Activated T-helper 2 cell treated with anti-CD3 and anti-CD28 coated beads, Interferon-gamma antibody, Interleukin-2, Interleukin-4, amounts not matched to agents 10 μg/mL and 5 μg/mL and 100 μg/mL, durations not matched to agents 14 hours and 24 hours and 36 hours (primary cell): ENCODE measurements around the gene PNLIPRP3. TPM values are rescaled to one million over a fixed set of nuclear protein-coding genes. Genes with fewer than 3 reads are reported as not detected.

Experiments used
- DNase-seq: peaks from one replicate; pipeline ENCODE4 v3.0.0; 2021; ENCODE audit warnings: low spot score
- H3K27ac Mint-ChIP-seq: one replicate; pipeline ENCODE4 v1.8.0; 2021; ENCODE audit warnings: mixed read lengths
- H3K27me3 Mint-ChIP-seq: one replicate; pipeline ENCODE4 v1.8.0; 2021; ENCODE audit warnings: low read depth, mixed read lengths
- H3K36me3 Mint-ChIP-seq: one replicate; pipeline ENCODE4 v1.8.0; 2021; ENCODE audit warnings: low read depth, mixed read lengths
- H3K4me1 Mint-ChIP-seq: one replicate; pipeline ENCODE4 v1.8.0; 2021; ENCODE audit warnings: low read depth, mixed read lengths
- H3K4me3 Mint-ChIP-seq: one replicate; pipeline ENCODE4 v1.8.0; 2021; ENCODE audit warnings: low read depth, mild to moderate bottlenecking, moderate library complexity, mixed read lengths
- H3K9me3 Mint-ChIP-seq: one replicate; pipeline ENCODE4 v1.8.0; 2021; ENCODE audit warnings: mixed read lengths
- intact Hi-C: fragments of 100-400 bp; cut with micrococcal nuclease; formaldehyde crosslinking; loops from one replicate; pipeline ENCODE4 v1.15.1; 2023
- total RNA-seq: library from RNA; stranded (reverse); gene quantifications from 2 replicates; pipeline ENCODE4 v1.2.3, GENCODE V29; 2022

PNLIPRP3 gene
- total RNA-seq, 1 donor from 2014 or later, result not detected

DNA sequence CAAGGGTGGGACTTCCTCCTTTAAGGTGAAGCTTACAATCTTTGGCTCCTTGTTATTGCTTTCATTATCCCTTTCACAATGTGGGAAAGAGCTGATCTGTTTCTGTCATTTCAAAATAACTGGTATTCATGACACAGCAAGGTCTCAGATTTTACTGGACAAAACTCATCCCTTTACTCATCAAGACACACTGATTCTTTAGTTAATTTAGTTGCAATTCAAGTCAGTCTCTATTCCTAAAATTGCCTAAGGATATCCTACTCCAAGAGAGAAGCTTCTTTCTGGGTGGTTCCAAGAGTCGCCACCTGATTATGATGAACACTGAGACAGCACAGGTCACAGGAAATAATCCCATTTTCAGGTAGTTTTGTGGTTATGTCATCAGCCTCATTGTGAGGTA is 5.8 kb upstream of the PNLIPRP3 start:
- no peak for DNase-seq
- intact Hi-C loops, result no loop called here
- Mint-ChIP-seq H3K27ac (no peak overlapping the region), H3K9me3 (no peaks in the 10 kb centered on the region), H3K36me3 (no peaks in the 10 kb centered on the region), H3K27me3 (no peaks in the 10 kb centered on the region), H3K4me1 (no peaks in the 10 kb centered on the region), H3K4me3 (no peak overlapping the region)

DNA sequence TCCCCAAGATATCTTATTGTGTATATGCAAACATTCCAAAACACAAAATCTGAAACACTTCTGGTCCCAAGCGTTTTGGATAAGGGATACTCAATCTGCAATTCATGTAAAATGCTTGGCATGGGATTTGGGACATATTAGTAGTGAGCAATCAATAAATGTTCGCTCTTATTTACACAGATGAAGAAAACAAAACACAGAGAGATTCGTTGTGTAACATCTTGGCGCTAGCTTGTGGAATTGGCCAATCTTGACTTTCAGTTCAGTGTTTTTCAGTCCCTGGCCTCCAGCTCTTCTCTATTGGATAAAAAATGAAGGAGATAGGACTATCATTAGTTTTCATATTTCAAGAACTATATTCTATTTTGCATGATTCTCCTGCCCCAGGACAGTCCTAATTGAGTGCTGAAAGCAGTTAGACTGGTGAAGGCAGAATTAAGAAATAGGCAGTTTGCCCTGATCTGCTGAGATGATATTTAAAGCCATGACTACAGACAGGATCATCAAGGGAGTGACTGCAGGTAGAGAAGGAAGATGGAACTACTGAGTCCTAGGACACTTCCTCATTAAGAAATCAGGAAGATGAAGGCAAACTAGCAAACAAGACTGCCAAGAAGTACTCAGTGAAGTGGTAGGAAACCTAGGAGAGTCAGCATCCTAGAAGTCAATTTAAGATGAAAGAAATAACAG is 1.8 kb downstream of the PNLIPRP3 start:
- intact Hi-C loops, result no loop called here
- DNase-seq, result no peak
- Mint-ChIP-seq H3K27me3 (no peaks in the 10 kb centered on the region), H3K9me3 (no peaks in the 10 kb centered on the region), H3K4me1 (no peaks in the 10 kb centered on the region), H3K36me3 (no peaks in the 10 kb centered on the region), H3K4me3 (no peak overlapping the region), H3K27ac (no peak overlapping the region)

DNA sequence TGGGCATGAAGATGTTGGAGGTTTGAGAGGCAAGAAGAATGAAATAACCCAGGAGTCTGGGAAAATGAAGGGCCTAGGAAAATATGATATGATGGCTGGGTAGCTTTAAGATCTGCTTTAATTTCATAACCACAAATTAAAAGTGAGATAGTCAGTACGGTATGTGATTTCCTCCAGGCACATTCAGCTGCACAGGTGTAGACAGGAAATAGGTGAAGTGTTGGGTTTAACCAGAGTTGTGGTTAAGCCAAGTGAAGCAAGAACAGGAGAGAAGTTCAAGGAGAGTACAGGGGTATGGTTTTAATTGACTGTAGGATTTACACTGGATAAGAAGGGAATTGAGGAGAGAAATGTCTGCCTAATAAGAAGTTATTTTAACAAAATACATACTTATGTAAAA is 2.6 kb downstream of the PNLIPRP3 start:
- no peak for DNase-seq
- Mint-ChIP-seq H3K4me3 (no peak overlapping the region), H3K9me3 (no peaks in the 10 kb centered on the region), H3K36me3 (no peaks in the 10 kb centered on the region), H3K27me3 (no peaks in the 10 kb centered on the region), H3K4me1 (no peaks in the 10 kb centered on the region), H3K27ac (no peak overlapping the region)
- intact Hi-C loops, result no loop called here

DNA sequence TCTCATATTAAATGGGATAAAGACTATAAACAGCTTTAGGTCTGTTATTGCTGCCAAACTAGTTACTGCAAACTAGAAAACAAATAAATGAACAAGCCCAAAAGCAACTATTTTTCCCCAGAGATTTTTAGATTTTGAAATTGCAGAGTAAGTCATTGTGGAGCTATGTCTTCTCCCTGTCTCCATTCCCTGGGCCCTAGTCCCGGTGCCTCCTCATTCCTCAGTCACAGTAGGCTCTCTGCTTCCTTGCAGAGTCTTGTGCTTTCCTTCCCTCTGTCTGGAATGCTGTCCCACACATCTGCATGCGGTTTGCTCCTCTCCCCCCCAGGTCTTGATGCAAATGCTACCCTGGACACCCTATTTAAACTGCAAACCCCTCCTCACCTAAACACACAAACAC is 4.0 kb downstream of the PNLIPRP3 start:
- no peak overlapping the region for H3K4me3 Mint-ChIP-seq
- DNase-seq, result no peak
- no peaks in the 10 kb centered on the region for H3K9me3 Mint-ChIP-seq
- intact Hi-C loops, result no loop called here
- H3K27ac Mint-ChIP-seq, result no peak overlapping the region
- H3K27me3 Mint-ChIP-seq, result no peaks in the 10 kb centered on the region
- H3K36me3 Mint-ChIP-seq, result no peaks in the 10 kb centered on the region
- H3K4me1 Mint-ChIP-seq, result no peaks in the 10 kb centered on the region

DNA sequence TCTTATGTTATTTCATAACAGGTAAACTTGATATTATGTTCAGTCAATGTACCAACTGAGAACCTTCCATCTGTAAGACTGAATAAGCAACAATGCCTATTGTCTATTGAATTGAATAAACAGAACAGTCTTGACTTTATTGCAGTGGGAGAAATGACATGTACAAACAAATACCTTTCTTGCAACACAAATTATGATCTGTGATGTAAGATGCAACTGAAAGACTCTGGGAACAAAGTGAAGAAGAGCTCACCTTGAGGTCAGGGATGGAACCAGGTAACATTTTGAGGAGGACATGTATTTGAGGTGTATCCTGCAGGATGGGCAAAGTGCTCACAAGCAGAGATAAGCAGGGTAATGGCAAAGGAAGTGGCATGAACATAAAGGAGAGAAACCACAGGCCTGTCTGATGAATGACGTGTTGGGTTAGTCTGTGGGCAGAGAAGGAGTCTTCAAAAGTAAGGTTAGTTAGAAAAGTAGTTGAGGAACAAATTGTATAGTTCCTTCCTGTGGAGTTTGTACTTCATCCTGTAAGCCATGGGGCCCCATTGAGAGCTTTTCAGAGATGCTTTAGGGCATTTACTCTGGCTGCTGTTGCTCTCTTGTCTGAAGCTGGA is 9.5 kb downstream of the PNLIPRP3 start:
- no peak overlapping the region for H3K27ac Mint-ChIP-seq
- no peaks in the 10 kb centered on the region for H3K9me3 Mint-ChIP-seq
- H3K36me3 Mint-ChIP-seq, result no peaks in the 10 kb centered on the region
- no peak for DNase-seq
- no peak overlapping the region for H3K4me3 Mint-ChIP-seq
- peaks cover 4% of the 10 kb centered on the region for H3K4me1 Mint-ChIP-seq
- H3K27me3 Mint-ChIP-seq, result no peaks in the 10 kb centered on the region
- intact Hi-C loops, result no loop called here

DNA sequence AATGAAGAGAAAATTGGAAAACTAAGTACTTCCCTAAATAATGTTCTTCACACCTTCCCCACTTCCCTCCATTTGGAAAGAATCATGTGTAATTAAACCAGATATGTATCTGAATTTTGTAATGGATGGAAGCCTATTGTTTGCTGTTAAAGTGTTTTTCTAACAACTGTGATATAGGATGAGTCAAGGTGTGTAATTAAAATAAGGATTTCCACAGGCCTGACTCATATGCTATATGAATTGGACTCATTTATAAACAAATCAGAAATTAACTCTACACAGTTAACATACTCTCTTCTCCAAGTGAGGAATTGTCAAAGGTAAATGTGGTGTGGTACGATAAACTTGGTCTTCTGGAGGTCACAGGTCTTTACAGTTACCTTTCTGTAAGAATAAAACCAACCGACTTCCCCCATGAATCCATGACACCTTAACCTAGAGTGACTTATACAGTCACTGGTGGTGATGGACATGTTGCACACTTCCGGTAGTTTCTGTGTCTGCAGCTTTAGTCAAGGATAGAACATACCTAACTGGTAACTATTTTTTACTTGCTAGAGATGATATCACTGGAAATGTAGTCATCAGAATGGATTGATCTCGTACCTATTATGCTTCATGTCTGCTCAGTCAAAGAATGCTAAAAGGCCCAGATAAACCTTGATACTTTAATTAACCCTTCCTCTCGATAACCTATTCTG is 12.8 kb downstream of the PNLIPRP3 start:
- Mint-ChIP-seq H3K36me3 (no peaks in the 10 kb centered on the region), H3K27ac (no peak overlapping the region), H3K9me3 (no peaks in the 10 kb centered on the region), H3K4me1 (peaks cover 4% of the 10 kb centered on the region), H3K4me3 (no peak overlapping the region), H3K27me3 (no peaks in the 10 kb centered on the region)
- no peak for DNase-seq
- intact Hi-C loops, result no loop called here

DNA sequence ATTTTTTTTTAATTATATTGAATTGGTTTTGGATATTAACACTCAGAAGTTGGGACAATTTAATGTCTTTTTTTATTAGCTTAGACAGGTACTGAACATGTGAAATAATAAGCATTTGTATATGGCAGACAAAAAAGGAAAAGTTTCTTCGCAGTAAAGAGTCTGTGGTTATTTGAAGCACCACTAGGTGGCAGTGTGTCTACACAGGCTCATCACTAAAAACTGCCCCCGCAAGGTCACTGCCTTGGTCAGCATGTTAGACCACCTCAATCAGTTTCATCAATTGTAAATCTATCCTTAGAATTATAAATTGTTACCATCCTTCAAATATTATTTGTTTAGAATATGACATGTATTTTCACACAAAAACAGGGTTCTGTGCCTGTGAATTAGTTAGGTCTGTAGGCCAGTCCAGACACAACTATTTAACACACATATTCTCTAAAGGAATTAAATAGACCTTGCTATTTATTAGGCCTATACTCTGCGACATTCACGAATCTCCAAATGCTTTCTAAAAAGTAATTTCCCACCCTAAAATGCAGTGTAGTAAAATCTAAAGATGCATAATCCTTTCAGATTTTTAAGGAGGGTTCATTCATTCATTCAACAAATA is 17.0 kb downstream of the PNLIPRP3 start:
- no peak for DNase-seq
- Mint-ChIP-seq H3K4me1 (no peaks in the 10 kb centered on the region), H3K9me3 (no peaks in the 10 kb centered on the region), H3K27ac (no peak overlapping the region), H3K27me3 (no peaks in the 10 kb centered on the region), H3K36me3 (no peaks in the 10 kb centered on the region), H3K4me3 (no peak overlapping the region)
- intact Hi-C loops, result no loop called here

DNA sequence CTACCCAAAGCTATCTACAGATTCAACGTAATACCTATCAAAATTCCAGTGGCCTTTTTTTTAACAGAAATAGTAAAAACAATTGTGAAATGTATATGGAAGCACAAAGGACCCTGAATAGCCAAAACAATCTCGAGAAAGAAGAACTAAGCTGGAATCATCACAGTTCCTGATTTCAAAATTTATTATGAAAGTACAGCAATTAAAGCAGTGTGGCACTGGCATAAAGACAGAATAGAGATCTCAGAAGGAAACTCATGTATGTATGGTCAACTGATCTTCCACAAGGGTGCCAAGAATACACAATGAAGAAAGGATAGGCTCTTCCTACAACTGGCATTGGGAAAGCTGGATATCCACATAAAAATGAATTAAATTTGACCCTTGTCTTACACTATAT is 23.2 kb downstream of the PNLIPRP3 start:
- Mint-ChIP-seq H3K36me3 (no peaks in the 10 kb centered on the region), H3K9me3 (no peaks in the 10 kb centered on the region), H3K27ac (no peak overlapping the region), H3K27me3 (no peaks in the 10 kb centered on the region), H3K4me1 (no peaks in the 10 kb centered on the region), H3K4me3 (no peak overlapping the region)
- intact Hi-C loops, result no loop called here
- DNase-seq, result no peak

DNA sequence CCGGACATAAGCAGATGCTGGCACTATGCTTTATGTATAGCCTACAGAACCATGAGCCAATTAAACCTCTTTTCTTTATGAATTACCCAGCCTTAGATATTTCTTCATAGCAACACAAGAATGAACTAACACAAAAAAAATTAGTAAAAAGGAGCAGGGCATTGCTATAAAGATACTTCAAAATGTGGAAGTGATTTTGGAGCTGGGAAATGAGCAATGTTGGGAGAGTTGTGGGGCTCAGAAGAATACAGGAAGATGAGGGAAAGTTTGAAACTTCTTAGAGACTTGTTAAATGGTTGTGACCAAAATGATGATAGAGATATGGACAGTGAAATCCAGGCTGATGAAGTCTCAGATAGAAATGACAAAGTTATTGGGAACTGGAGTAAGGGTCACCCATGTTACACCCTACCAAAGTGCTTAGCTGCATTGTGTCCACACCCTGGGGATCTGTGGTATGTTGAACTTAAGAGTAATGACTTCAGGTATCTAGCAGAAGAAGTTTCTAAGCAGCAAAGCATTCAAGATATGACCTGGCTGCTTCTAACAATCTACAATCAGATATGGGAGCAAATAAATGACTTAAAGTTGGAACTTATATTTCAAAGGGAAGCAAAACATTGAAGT is 24.2 kb downstream of the PNLIPRP3 start:
- Mint-ChIP-seq H3K9me3 (no peaks in the 10 kb centered on the region), H3K4me3 (no peak overlapping the region), H3K27ac (no peak overlapping the region), H3K27me3 (no peaks in the 10 kb centered on the region), H3K4me1 (no peaks in the 10 kb centered on the region), H3K36me3 (no peaks in the 10 kb centered on the region)
- no peak for DNase-seq
- intact Hi-C loops, result no loop called here

DNA sequence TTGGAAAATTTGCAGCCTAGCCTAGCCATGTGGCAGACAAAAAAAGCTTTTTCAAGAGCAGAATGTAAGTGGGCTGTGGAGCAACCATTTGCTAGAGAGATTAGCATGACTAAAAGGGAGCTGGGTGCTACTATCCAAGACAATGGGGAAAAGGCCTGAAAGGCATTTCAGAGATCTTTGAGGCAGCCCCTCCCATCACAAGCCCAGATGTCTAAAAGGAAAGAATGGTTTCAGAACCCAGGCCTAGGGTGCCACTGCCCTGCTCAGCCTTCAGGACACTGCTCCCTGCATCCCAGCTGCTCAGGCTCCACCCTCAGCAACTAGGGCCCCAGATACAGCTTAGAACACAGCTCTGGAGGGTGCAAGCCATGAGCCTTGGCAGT is 24.7 kb downstream of the PNLIPRP3 start:
- no peak overlapping the region for H3K27ac Mint-ChIP-seq
- H3K36me3 Mint-ChIP-seq, result no peaks in the 10 kb centered on the region
- no peak for DNase-seq
- H3K4me3 Mint-ChIP-seq, result no peak overlapping the region
- H3K4me1 Mint-ChIP-seq, result no peaks in the 10 kb centered on the region
- H3K9me3 Mint-ChIP-seq, result no peaks in the 10 kb centered on the region
- H3K27me3 Mint-ChIP-seq, result no peaks in the 10 kb centered on the region
- intact Hi-C loops, result no loop called here

DNA sequence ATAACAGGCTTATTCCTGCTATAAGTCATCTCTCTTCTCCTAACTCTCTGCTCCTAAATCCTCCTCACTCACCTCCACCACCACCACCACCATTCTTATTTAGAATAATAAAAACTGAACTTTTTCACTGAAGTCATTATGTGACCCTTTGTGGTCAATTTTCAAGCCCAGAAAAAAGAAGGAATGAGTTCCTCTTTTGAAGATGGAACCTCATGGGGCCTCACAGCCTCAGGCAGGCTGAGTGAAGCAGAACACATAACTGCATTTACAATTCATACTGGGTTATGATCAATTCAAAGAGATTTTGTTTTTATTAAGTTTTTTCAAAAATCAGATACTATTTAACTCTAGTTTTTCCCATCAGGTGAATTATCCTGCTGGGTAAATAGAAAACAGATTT is 29.8 kb downstream of the PNLIPRP3 start:
- Mint-ChIP-seq H3K4me1 (no peaks in the 10 kb centered on the region), H3K9me3 (no peaks in the 10 kb centered on the region), H3K36me3 (no peaks in the 10 kb centered on the region), H3K27ac (no peak overlapping the region), H3K27me3 (no peaks in the 10 kb centered on the region), H3K4me3 (no peak overlapping the region)
- no peak for DNase-seq
- intact Hi-C loops, result no loop called here

DNA sequence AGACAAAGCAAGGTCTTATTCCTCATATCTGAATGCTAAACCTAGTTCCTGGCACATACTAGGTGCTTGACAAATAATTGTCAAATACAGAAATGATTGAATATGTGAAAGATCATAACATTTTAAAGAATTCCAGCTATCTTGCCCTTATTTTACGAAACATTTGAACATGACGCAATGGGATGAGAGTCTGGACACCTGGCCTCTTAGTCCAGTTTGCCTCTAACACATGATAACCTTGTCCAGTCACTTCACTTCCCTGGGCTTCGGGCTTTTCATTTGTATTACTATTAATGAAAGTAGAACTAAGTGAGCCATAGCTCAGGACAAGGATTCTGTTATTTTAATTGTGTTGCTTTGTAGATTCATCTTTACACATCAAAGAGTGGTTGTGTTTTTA is 32.6 kb downstream of the PNLIPRP3 start:
- Mint-ChIP-seq H3K9me3 (no peaks in the 10 kb centered on the region), H3K27me3 (no peaks in the 10 kb centered on the region), H3K27ac (no peak overlapping the region), H3K36me3 (no peaks in the 10 kb centered on the region), H3K4me3 (no peak overlapping the region), H3K4me1 (no peaks in the 10 kb centered on the region)
- intact Hi-C loops, result no loop called here
- no peak for DNase-seq

DNA sequence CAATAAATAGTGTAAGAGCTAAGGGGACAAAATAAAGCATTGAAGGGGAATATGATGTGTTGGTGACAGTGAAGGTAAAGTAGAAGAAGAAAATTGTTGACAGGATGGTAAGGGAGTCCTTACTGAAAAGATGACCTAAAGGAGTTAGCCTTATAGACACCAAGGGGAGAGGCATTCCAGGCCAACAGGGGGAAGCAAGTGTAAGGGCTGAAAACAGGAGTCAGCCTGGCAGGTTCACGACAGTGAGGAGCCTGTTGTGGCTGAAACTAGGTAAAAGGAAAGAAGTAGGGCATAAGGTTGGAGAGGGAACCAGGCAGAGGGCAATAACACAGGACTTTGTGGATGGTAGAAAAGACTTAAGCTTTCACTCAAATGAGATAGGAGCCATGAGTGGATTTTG is 34.0 kb downstream of the PNLIPRP3 start:
- H3K27me3 Mint-ChIP-seq, result no peaks in the 10 kb centered on the region
- H3K4me1 Mint-ChIP-seq, result no peaks in the 10 kb centered on the region
- H3K4me3 Mint-ChIP-seq, result no peak overlapping the region
- intact Hi-C loops, result no loop called here
- no peaks in the 10 kb centered on the region for H3K9me3 Mint-ChIP-seq
- no peak for DNase-seq
- no peak overlapping the region for H3K27ac Mint-ChIP-seq
- no peaks in the 10 kb centered on the region for H3K36me3 Mint-ChIP-seq
